Brain microvascular endothelial cell (primary cell): ENCODE measurements around the gene COL26A1.

ENCODE experiments used
- DNase-seq: peaks from one replicate; pipeline ENCODE4 v3.0.0-alpha.2; 2020
- H3K27ac ChIP-seq: fragments of 250-450 bp; sonication (Bioruptor Pico); 2 replicates; pipeline ENCODE4 v1.5.1; 2020; ENCODE audit warnings: mild to moderate bottlenecking, moderate library complexity
- H3K27me3 ChIP-seq: fragments of 250-450 bp; sonication (Bioruptor Pico); replicated peaks from 2 replicates; pipeline ENCODE4 v1.5.1; 2020; ENCODE audit warnings: mild to moderate bottlenecking
- H3K36me3 ChIP-seq: fragments of 250-450 bp; sonication (Bioruptor Pico); replicated peaks from 2 replicates; pipeline ENCODE4 v1.5.1; 2020; ENCODE audit warnings: mild to moderate bottlenecking
- H3K4me3 ChIP-seq: 2 replicates; pipeline ENCODE4 v1.5.1; 2011; ENCODE audit warnings: low read depth, mild to moderate bottlenecking, control low read depth, low read length, moderate library complexity
- CTCF ChIP-seq: IDR thresholded peaks from 2 replicates; pipeline ENCODE4 v1.5.1; 2011; ENCODE audit warnings: low read depth, mild to moderate bottlenecking, moderate library complexity, low read length, control low read depth, inconsistent platforms; ENCODE audit errors: missing control alignments
- in situ Hi-C: cut with HindIII; loops from 2 replicates; pipeline ENCODE4 v1.10.0; 2017; ENCODE audit warnings: low sequenced_read_pairs, low pct_ligation_motif_present

COL26A1 gene

GRCh38 chr7:101555921-101556275, 193.2 kb downstream of the COL26A1 start:
- H3K27me3 ChIP-seq = no peaks in the 10 kb centered on the region
- H3K27ac ChIP-seq = no peak overlapping the region
- no peak overlapping the region for H3K4me3 ChIP-seq
- in situ Hi-C loops = no loop called here
- DNase-seq = no peak
- no peak for TF ChIP-seq CTCF
- H3K36me3 ChIP-seq = no peaks in the 10 kb centered on the region

- Histone ChIP-seq H3K4me3 (no peak overlapping the region), H3K36me3 (no peaks in the 10 kb centered on the region), H3K27ac (no peak overlapping the region), H3K27me3 (no peaks in the 10 kb centered on the region)
- DNase-seq = no peak
- no peak for TF ChIP-seq CTCF
- in situ Hi-C loops = no loop called here
Measured at GRCh38 chr7:101556453-101556968, 193.8 kb downstream of the COL26A1 start.

- no peak for DNase-seq
- no peak overlapping the region for H3K4me3 ChIP-seq
- no peak overlapping the region for H3K27ac ChIP-seq
- in situ Hi-C loops = no loop called here
- H3K27me3 ChIP-seq = peaks cover 2% of the 10 kb centered on the region
- no peak for TF ChIP-seq CTCF
- no peaks in the 10 kb centered on the region for H3K36me3 ChIP-seq
Measured at GRCh38 chr7:101557421-101557820, 194.7 kb downstream of the COL26A1 start.

GRCh38 chr7:101557978-101558741, 195.5 kb downstream of the COL26A1 start:
- DNase-seq = no peak
- no peak overlapping the region for H3K27ac ChIP-seq
- no peaks in the 10 kb centered on the region for H3K36me3 ChIP-seq
- peaks cover 5% of the 10 kb centered on the region for H3K27me3 ChIP-seq
- in situ Hi-C loops = no loop called here
- H3K4me3 ChIP-seq = no peak overlapping the region
- TF ChIP-seq CTCF = no peak

GRCh38 chr7:101558742-101559325, 196.2 kb downstream of the COL26A1 start:
- no peak overlapping the region for H3K4me3 ChIP-seq
- DNase-seq = no peak
- no peaks in the 10 kb centered on the region for H3K36me3 ChIP-seq
- peaks cover 5% of the 10 kb centered on the region for H3K27me3 ChIP-seq
- H3K27ac ChIP-seq = no peak overlapping the region
- TF ChIP-seq CTCF = peak; percentile 28
- in situ Hi-C loops = no loop called here
